ENCODE results near the gene EFCAB11. TPM values are rescaled to one million over a fixed set of nuclear protein-coding genes. Genes with fewer than 3 reads are reported as not detected.

Gene EFCAB11
- polyA plus RNA-seq, 2 donors: 6.2 to 6.3 TPM

- WGBS, 2 donors: 43 to 47% methylated on average over 12 of the region's 12 CpGs
- Histone ChIP-seq H3K36me3 (ENCODE audit: control insufficient read depth in 2 of 2, insufficient read depth in 2 of 2, low read length in 1 of 2) (no peaks in the 10 kb centered on the region), H3K9me3 (ENCODE audit: control insufficient read depth in 2 of 2, insufficient read depth in 1 of 2, low read depth in 1 of 2, low read length in 1 of 2) (no peaks in the 10 kb centered on the region), H3K27ac (ENCODE audit: low read depth in 2 of 2, low read length in 1 of 2) (no peak overlapping the region), H3K27me3 (ENCODE audit: control insufficient read depth in 1 of 2, insufficient read depth in 2 of 2, low read length in 2 of 2) (no peaks in the 10 kb centered on the region), H3K4me1 (ENCODE audit: control insufficient read depth in 2 of 2, insufficient read depth in 2 of 2, low read length in 1 of 2) (peaks cover 3% of the 10 kb centered on the region in 2 donors), H3K4me3 (ENCODE audit: low read depth in 1 of 2, low read length in 2 of 2) (no peak overlapping the region)
Observed at GRCh38 chr14:89773644-89774316, 180.8 kb downstream of the EFCAB11 start.

GRCh38 chr14:89773151-89773550, 181.4 kb downstream of the EFCAB11 start:
- WGBS, 2 donors: 72 to 81% methylated on average over 7 of the region's 7 CpGs
- peaks cover 0 to 3% of the 10 kb centered on the region in 2 donors for H3K4me1 ChIP-seq (ENCODE audit: control insufficient read depth in 2 of 2, insufficient read depth in 2 of 2, low read length in 1 of 2)
- no peak overlapping the region for H3K27ac ChIP-seq (ENCODE audit: low read depth in 2 of 2, low read length in 1 of 2)

GRCh38 chr14:89771251-89771650, 183.3 kb downstream of the EFCAB11 start:
- H3K4me3 ChIP-seq (ENCODE audit: low read depth in 1 of 2, low read length in 2 of 2): no peak overlapping the region
- peaks cover 0 to 3% of the 10 kb centered on the region in 2 donors for H3K4me1 ChIP-seq (ENCODE audit: control insufficient read depth in 2 of 2, insufficient read depth in 2 of 2, low read length in 1 of 2)
- H3K27me3 ChIP-seq (ENCODE audit: control insufficient read depth in 1 of 2, insufficient read depth in 2 of 2, low read length in 2 of 2): no peaks in the 10 kb centered on the region
- 47 to 48% methylated on average over 3 of the region's 3 CpGs for WGBS, 2 donors
- H3K9me3 ChIP-seq (ENCODE audit: control insufficient read depth in 2 of 2, insufficient read depth in 1 of 2, low read depth in 1 of 2, low read length in 1 of 2): no peaks in the 10 kb centered on the region
- no peaks in the 10 kb centered on the region for H3K36me3 ChIP-seq (ENCODE audit: control insufficient read depth in 2 of 2, insufficient read depth in 2 of 2, low read length in 1 of 2)
- H3K27ac ChIP-seq (ENCODE audit: low read depth in 2 of 2, low read length in 1 of 2): no peak overlapping the region

More at GRCh38 chr14:89773151-89773550, 181.4 kb downstream of the EFCAB11 start:
- Histone ChIP-seq H3K4me3 (ENCODE audit: low read depth in 1 of 2, low read length in 2 of 2) (no peak overlapping the region), H3K9me3 (ENCODE audit: control insufficient read depth in 2 of 2, insufficient read depth in 1 of 2, low read depth in 1 of 2, low read length in 1 of 2) (no peaks in the 10 kb centered on the region), H3K36me3 (ENCODE audit: control insufficient read depth in 2 of 2, insufficient read depth in 2 of 2, low read length in 1 of 2) (no peaks in the 10 kb centered on the region), H3K27me3 (ENCODE audit: control insufficient read depth in 1 of 2, insufficient read depth in 2 of 2, low read length in 2 of 2) (no peaks in the 10 kb centered on the region)

- WGBS, 2 donors: 32 to 38% methylated on average over 4 of the region's 4 CpGs
- Histone ChIP-seq H3K4me1 (ENCODE audit: control insufficient read depth in 2 of 2, insufficient read depth in 2 of 2, low read length in 1 of 2) (no peaks in the 10 kb centered on the region), H3K9me3 (ENCODE audit: control insufficient read depth in 2 of 2, insufficient read depth in 1 of 2, low read depth in 1 of 2, low read length in 1 of 2) (peaks cover 0 to 2% of the 10 kb centered on the region in 2 donors), H3K36me3 (ENCODE audit: control insufficient read depth in 2 of 2, insufficient read depth in 2 of 2, low read length in 1 of 2) (no peaks in the 10 kb centered on the region), H3K4me3 (ENCODE audit: low read depth in 1 of 2, low read length in 2 of 2) (no peak overlapping the region), H3K27ac (ENCODE audit: low read depth in 2 of 2, low read length in 1 of 2) (no peak overlapping the region), H3K27me3 (ENCODE audit: control insufficient read depth in 1 of 2, insufficient read depth in 2 of 2, low read length in 2 of 2) (no peaks in the 10 kb centered on the region)
Observed at GRCh38 chr14:89767861-89768268, 186.7 kb downstream of the EFCAB11 start.

GRCh38 chr14:89767131-89767530, 187.4 kb downstream of the EFCAB11 start:
- peaks cover 0 to 2% of the 10 kb centered on the region in 2 donors for H3K9me3 ChIP-seq (ENCODE audit: control insufficient read depth in 2 of 2, insufficient read depth in 1 of 2, low read depth in 1 of 2, low read length in 1 of 2)
- H3K4me3 ChIP-seq (ENCODE audit: low read depth in 1 of 2, low read length in 2 of 2): no peak overlapping the region
- WGBS, 2 donors: 74 to 84% methylated on average over 3 of the region's 3 CpGs
- H3K36me3 ChIP-seq (ENCODE audit: control insufficient read depth in 2 of 2, insufficient read depth in 2 of 2, low read length in 1 of 2): no peaks in the 10 kb centered on the region
- no peak overlapping the region for H3K27ac ChIP-seq (ENCODE audit: low read depth in 2 of 2, low read length in 1 of 2)
- no peaks in the 10 kb centered on the region for H3K27me3 ChIP-seq (ENCODE audit: control insufficient read depth in 1 of 2, insufficient read depth in 2 of 2, low read length in 2 of 2)
- H3K4me1 ChIP-seq (ENCODE audit: control insufficient read depth in 2 of 2, insufficient read depth in 2 of 2, low read length in 1 of 2): no peaks in the 10 kb centered on the region

- Histone ChIP-seq H3K4me3 (ENCODE audit: low read depth in 1 of 2, low read length in 2 of 2) (no peak overlapping the region), H3K9me3 (ENCODE audit: control insufficient read depth in 2 of 2, insufficient read depth in 1 of 2, low read depth in 1 of 2, low read length in 1 of 2) (peaks cover 0 to 2% of the 10 kb centered on the region in 2 donors), H3K4me1 (ENCODE audit: control insufficient read depth in 2 of 2, insufficient read depth in 2 of 2, low read length in 1 of 2) (no peaks in the 10 kb centered on the region), H3K36me3 (ENCODE audit: control insufficient read depth in 2 of 2, insufficient read depth in 2 of 2, low read length in 1 of 2) (no peaks in the 10 kb centered on the region), H3K27ac (ENCODE audit: low read depth in 2 of 2, low read length in 1 of 2) (no peak overlapping the region), H3K27me3 (ENCODE audit: control insufficient read depth in 1 of 2, insufficient read depth in 2 of 2, low read length in 2 of 2) (no peaks in the 10 kb centered on the region)
- WGBS, 2 donors: 96 to 100% methylated on average over 3 of the region's 3 CpGs
Observed at GRCh38 chr14:89765346-89765745, 189.2 kb downstream of the EFCAB11 start.

GRCh38 chr14:89760086-89760485, 194.4 kb downstream of the EFCAB11 start:
- no peaks in the 10 kb centered on the region for H3K27me3 ChIP-seq (ENCODE audit: control insufficient read depth in 1 of 2, insufficient read depth in 2 of 2, low read length in 2 of 2)
- WGBS, 2 donors: 75 to 76% methylated on average over 7 of the region's 7 CpGs
- H3K36me3 ChIP-seq (ENCODE audit: control insufficient read depth in 2 of 2, insufficient read depth in 2 of 2, low read length in 1 of 2): no peaks in the 10 kb centered on the region
- H3K27ac ChIP-seq (ENCODE audit: low read depth in 2 of 2, low read length in 1 of 2): no peak overlapping the region
- H3K4me1 ChIP-seq (ENCODE audit: control insufficient read depth in 2 of 2, insufficient read depth in 2 of 2, low read length in 1 of 2): no peaks in the 10 kb centered on the region
- H3K9me3 ChIP-seq (ENCODE audit: control insufficient read depth in 2 of 2, insufficient read depth in 1 of 2, low read depth in 1 of 2, low read length in 1 of 2): no peaks in the 10 kb centered on the region
- no peak overlapping the region for H3K4me3 ChIP-seq (ENCODE audit: low read depth in 1 of 2, low read length in 2 of 2)

- Histone ChIP-seq H3K27ac (ENCODE audit: low read depth in 2 of 2, low read length in 1 of 2) (no peak overlapping the region), H3K9me3 (ENCODE audit: control insufficient read depth in 2 of 2, insufficient read depth in 1 of 2, low read depth in 1 of 2, low read length in 1 of 2) (no peaks in the 10 kb centered on the region), H3K36me3 (ENCODE audit: control insufficient read depth in 2 of 2, insufficient read depth in 2 of 2, low read length in 1 of 2) (no peaks in the 10 kb centered on the region), H3K4me1 (ENCODE audit: control insufficient read depth in 2 of 2, insufficient read depth in 2 of 2, low read length in 1 of 2) (no peaks in the 10 kb centered on the region), H3K4me3 (ENCODE audit: low read depth in 1 of 2, low read length in 2 of 2) (no peak overlapping the region), H3K27me3 (ENCODE audit: control insufficient read depth in 1 of 2, insufficient read depth in 2 of 2, low read length in 2 of 2) (no peaks in the 10 kb centered on the region)
- WGBS, 2 donors: 67 to 70% methylated on average over 5 of the region's 5 CpGs
Observed at GRCh38 chr14:89757313-89757939, 197.1 kb downstream of the EFCAB11 start.

GRCh38 chr14:89755816-89756215, 198.7 kb downstream of the EFCAB11 start:
- Histone ChIP-seq H3K9me3 (ENCODE audit: control insufficient read depth in 2 of 2, insufficient read depth in 1 of 2, low read depth in 1 of 2, low read length in 1 of 2) (no peaks in the 10 kb centered on the region), H3K27me3 (ENCODE audit: control insufficient read depth in 1 of 2, insufficient read depth in 2 of 2, low read length in 2 of 2) (no peaks in the 10 kb centered on the region), H3K36me3 (ENCODE audit: control insufficient read depth in 2 of 2, insufficient read depth in 2 of 2, low read length in 1 of 2) (no peaks in the 10 kb centered on the region), H3K4me3 (ENCODE audit: low read depth in 1 of 2, low read length in 2 of 2) (no peak overlapping the region), H3K4me1 (ENCODE audit: control insufficient read depth in 2 of 2, insufficient read depth in 2 of 2, low read length in 1 of 2) (no peaks in the 10 kb centered on the region), H3K27ac (ENCODE audit: low read depth in 2 of 2, low read length in 1 of 2) (no peak overlapping the region)
- 65 to 71% methylated on average over 4 of the region's 4 CpGs for WGBS, 2 donors
